Measurements from ENCODE around the gene SCYGR5.

- TF ChIP-seq CTCF (IDR thresholded peaks at IDR 0.05) (no peak), ZFX (IDR thresholded peaks at IDR 0.05; ENCODE audit: borderline replicate concordance) (no peak)
Measured at GRCh38 chr2:227643990-227644551, 22.5 kb upstream of the SCYGR5 start.
